OCI-LY1 (cell line): ENCODE data around the gene CYTH3.

Experiments used
- EZH2 ChIP-seq: fragments of 200-600 bp; sonication (generic), shearing (Covaris generic); IDR thresholded peaks from 2 replicates; pipeline ENCODE4 v1.8.0; 2017; ENCODE audit warnings: borderline replicate concordance, mixed run types, mild to moderate bottlenecking, antibody characterized with exemption, low read length, moderate library complexity, mixed read lengths
- TF ChIP-seq, protein P1 (sequence below): fragments of 200-600 bp; sonication (generic), shearing (Covaris generic); IDR thresholded peaks from 2 replicates; pipeline ENCODE4 v1.5.1; 2017; ENCODE audit warnings: mild to moderate bottlenecking, antibody characterized with exemption, low read length, moderate library complexity, mixed read lengths

DNA sequence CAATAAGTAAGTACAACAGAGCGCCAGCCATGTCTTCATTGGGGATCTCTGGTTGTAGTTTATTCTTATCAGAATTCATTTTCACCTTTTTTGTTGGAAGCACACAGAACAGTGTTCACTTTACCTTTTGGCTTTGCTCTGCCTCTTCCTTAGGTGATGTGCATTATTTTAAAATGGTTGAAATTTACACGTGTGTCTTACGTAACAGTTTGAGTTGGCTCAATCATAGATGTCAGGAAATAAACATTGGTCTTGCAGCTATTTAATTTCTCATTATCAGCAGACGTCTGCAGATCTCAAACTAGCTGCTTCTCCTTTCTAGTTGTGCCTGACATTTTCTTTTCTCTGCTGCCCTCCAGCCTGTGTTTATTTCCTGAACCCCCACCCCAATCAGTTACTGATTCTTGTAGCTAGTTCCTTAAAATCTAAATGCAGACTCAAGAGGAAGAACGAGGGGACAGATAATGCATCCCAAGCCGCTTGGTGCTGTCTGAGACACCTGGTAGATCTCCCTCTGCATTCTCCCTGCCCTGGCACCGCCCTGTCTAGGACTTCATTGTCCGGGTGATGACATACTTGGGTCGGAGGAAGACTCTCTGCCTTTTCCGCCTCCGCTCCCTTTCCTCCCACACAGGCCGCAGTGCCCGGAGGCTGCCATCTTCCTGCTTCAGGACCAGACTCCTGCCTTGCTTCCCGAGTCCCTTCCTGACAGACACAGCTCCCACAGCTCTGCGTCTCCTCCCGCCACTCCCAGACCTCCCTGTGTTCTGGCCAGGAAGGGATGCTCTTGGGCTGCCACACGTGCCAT lies 133.0 kb downstream of the CYTH3 start:
- TF ChIP-seq, protein P1, sequence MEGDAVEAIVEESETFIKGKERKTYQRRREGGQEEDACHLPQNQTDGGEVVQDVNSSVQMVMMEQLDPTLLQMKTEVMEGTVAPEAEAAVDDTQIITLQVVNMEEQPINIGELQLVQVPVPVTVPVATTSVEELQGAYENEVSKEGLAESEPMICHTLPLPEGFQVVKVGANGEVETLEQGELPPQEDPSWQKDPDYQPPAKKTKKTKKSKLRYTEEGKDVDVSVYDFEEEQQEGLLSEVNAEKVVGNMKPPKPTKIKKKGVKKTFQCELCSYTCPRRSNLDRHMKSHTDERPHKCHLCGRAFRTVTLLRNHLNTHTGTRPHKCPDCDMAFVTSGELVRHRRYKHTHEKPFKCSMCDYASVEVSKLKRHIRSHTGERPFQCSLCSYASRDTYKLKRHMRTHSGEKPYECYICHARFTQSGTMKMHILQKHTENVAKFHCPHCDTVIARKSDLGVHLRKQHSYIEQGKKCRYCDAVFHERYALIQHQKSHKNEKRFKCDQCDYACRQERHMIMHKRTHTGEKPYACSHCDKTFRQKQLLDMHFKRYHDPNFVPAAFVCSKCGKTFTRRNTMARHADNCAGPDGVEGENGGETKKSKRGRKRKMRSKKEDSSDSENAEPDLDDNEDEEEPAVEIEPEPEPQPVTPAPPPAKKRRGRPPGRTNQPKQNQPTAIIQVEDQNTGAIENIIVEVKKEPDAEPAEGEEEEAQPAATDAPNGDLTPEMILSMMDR, result no peak
- no peak for TF ChIP-seq EZH2
